ENCODE results near the gene PREB. TPM values are rescaled to one million over a fixed set of nuclear protein-coding genes. Genes with fewer than 3 reads are reported as not detected.

The PREB gene
- total and polyA plus RNA-seq, 2 of the 13 experiments (the other 11 are each of a cell fraction or from before 2014, with no cell fraction given) = 112 to 192 TPM

- TF ChIP-seq PAXIP1 (CRISPR knock-in tag; conservative IDR thresholded peaks at IDR 0.05) = no peak; the same call in 1 of the 2 replicates
- TF ChIP-seq CC2D1A (CRISPR knock-in tag; IDR thresholded peaks at IDR 0.05) = no peak
- TF ChIP-seq ZNF430 (CRISPR knock-in tag; IDR thresholded peaks at IDR 0.05) = peak; percentile 33
- 0 out of 2 replicates have a peak, but pooled peaks have one; percentile 16 for TF ChIP-seq ZSCAN12 (CRISPR knock-in tag; IDR thresholded peaks at IDR 0.05)
- TF ChIP-seq KDM5A (IDR thresholded peaks at IDR 0.05; ENCODE audit: borderline replicate concordance, low read length) = peak; percentile 23; the same call in 1 of the 2 replicates
- TF ChIP-seq, protein P1, sequence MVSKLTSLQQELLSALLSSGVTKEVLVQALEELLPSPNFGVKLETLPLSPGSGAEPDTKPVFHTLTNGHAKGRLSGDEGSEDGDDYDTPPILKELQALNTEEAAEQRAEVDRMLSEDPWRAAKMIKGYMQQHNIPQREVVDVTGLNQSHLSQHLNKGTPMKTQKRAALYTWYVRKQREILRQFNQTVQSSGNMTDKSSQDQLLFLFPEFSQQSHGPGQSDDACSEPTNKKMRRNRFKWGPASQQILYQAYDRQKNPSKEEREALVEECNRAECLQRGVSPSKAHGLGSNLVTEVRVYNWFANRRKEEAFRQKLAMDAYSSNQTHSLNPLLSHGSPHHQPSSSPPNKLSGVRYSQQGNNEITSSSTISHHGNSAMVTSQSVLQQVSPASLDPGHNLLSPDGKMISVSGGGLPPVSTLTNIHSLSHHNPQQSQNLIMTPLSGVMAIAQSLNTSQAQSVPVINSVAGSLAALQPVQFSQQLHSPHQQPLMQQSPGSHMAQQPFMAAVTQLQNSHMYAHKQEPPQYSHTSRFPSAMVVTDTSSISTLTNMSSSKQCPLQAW (CRISPR knock-in tag; IDR thresholded peaks at IDR 0.05) = peak; percentile 75
- TF ChIP-seq, protein P2, sequence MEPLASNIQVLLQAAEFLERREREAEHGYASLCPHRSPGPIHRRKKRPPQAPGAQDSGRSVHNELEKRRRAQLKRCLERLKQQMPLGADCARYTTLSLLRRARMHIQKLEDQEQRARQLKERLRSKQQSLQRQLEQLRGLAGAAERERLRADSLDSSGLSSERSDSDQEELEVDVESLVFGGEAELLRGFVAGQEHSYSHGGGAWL (CRISPR knock-in tag; IDR thresholded peaks at IDR 0.05) = peak; percentile 91; the same call in 1 of the 2 replicates
- TF ChIP-seq NFKB2 (CRISPR knock-in tag; IDR thresholded peaks at IDR 0.05; ENCODE audit: borderline replicate concordance) = peak; percentile 92
- TF ChIP-seq ZNF263 (CRISPR knock-in tag; IDR thresholded peaks at IDR 0.05) = no peak
- no peak for TF ChIP-seq ZNF225 (CRISPR knock-in tag; IDR thresholded peaks at IDR 0.05)
- no peak for TF ChIP-seq RERE (CRISPR knock-in tag; IDR thresholded peaks at IDR 0.05; ENCODE audit: low read depth)
- TF ChIP-seq ZNF776 (CRISPR knock-in tag; IDR thresholded peaks at IDR 0.05) = no peak; the same call in 1 of the 2 replicates
- TF ChIP-seq ZNF24 (IDR thresholded peaks at IDR 0.05) = no peak
- no peak for TF ChIP-seq NR2F6 (IDR thresholded peaks at IDR 0.05)
- TF ChIP-seq NR2F6 (CRISPR knock-in tag; IDR thresholded peaks at IDR 0.05) = peak; percentile 75; the same call in 1 of the 2 replicates
- peak; percentile 40; the same call in 1 of the 2 replicates for TF ChIP-seq NFYB (CRISPR knock-in tag; IDR thresholded peaks at IDR 0.05)
- peak; percentile 45; the same call in 1 of the 2 replicates for TF ChIP-seq IRF2 (CRISPR knock-in tag; IDR thresholded peaks at IDR 0.05)
- no peak for TF ChIP-seq HOXA9 (CRISPR knock-in tag; IDR thresholded peaks at IDR 0.05; ENCODE audit: borderline replicate concordance)
- no peak for TF ChIP-seq ZNF256 (CRISPR knock-in tag; conservative IDR thresholded peaks at IDR 0.05)
- peak; percentile 83; the same call in 1 of the 2 replicates for TF ChIP-seq ZNF468 (CRISPR knock-in tag; IDR thresholded peaks at IDR 0.05)
These were observed 48.2 kb downstream of the PREB start (continued) for GRCh38 chr2:27086090-27086723.

Measured in HepG2 (cell line).